GM12878 (cell line): ENCODE measurements around the gene FRMPD2. TPM values are rescaled to one million over a fixed set of nuclear protein-coding genes. Genes with fewer than 3 reads are reported as not detected.

Source experiments
- ATAC-seq: fragments of 200-7000 bp; cut with Tn5 transposase; 3 replicates; pipeline ENCODE4 v1.9.1; 2020; ENCODE audit warnings: mild to moderate bottlenecking, moderate library complexity
- BruUV-seq: library from RNA; stranded (reverse); fragments of 400-500 nt; replicated peaks from 2 replicates; lab custom pipeline; 2021; lab: Mats Ljungman, UMichigan
- CTCF ChIA-PET: fragments of 300-600 bp; sonication (Branson Sonifier 250); formaldehyde crosslinking; extraction: SDS; loops from one replicate; lab custom pipeline; 2021; ENCODE audit warnings: inconsistent platforms; lab: Yijun Ruan, JAX
- POLR2A ChIA-PET: fragments of 350-600 bp; formaldehyde crosslinking; extraction: SDS; loops from one replicate; lab custom pipeline; 2021; ENCODE audit warnings: inconsistent platforms; lab: Charles Lee
- RAD21 ChIA-PET: fragments of 300-600 bp; sonication (Branson Sonifier 250); formaldehyde crosslinking; loops from one replicate; lab custom pipeline; 2023; ENCODE audit warnings: antibody characterized with exemption; ENCODE audit not compliant: unreplicated experiment; lab: Charles Lee
- SMC1A ChIA-PET: fragments of 300-600 bp; sonication (Branson Sonifier 250); formaldehyde crosslinking; loops from one replicate; lab custom pipeline; 2023; ENCODE audit not compliant: unreplicated experiment, uncharacterized antibody; lab: Charles Lee
- DNase-seq: peaks from one replicate; pipeline ENCODE4 v3.0.0-alpha.2; 2011; ENCODE audit warnings: low read depth, low spot score
- FAIRE-seq: peaks from 3 replicates; lab custom pipeline; 2011; peaks lifted over from hg19 to GRCh38; lab: Jason Lieb, UNC
- H2AFZ ChIP-seq: 2 replicates; pipeline ENCODE4 v1.6.0; 2011; ENCODE audit warnings: low read depth, low read length, control low read depth; ENCODE audit not compliant: control insufficient read depth
- H3K27ac ChIP-seq: 2 replicates; pipeline ENCODE4 v1.5.1; 2011; ENCODE audit warnings: control low read depth; ENCODE audit not compliant: control insufficient read depth, insufficient read depth
- H3K27me3 ChIP-seq, 2 experiments: replicated peaks in 1 of 2; 2 replicates each; pipeline versions ENCODE4 v1.6.0 to v1.6.1; 2011; ENCODE audit warnings: low read length in 1 of 2; ENCODE audit not compliant: control insufficient read depth in 2 of 2, insufficient read depth in 2 of 2
- H3K36me3 ChIP-seq, 2 experiments: 2 replicates each; pipeline ENCODE4 v1.5.1; 2011; ENCODE audit warnings: low read length in 1 of 2; ENCODE audit not compliant: control insufficient read depth in 2 of 2, insufficient read depth in 2 of 2
- H3K4me1 ChIP-seq: 2 replicates; pipeline ENCODE4 v1.6.1; 2011; ENCODE audit warnings: mild to moderate bottlenecking, low read length, moderate library complexity, mixed read lengths; ENCODE audit not compliant: control insufficient read depth, insufficient read depth
- H3K4me2 ChIP-seq: 2 replicates; pipeline ENCODE4 v1.6.0; 2011; ENCODE audit warnings: control low read depth; ENCODE audit not compliant: control insufficient read depth, insufficient read depth
- H3K4me3 ChIP-seq: fragments of 200-600 bp; sonication (generic); 2 replicates; pipeline ENCODE4 v1.5.1; 2016
- H3K79me2 ChIP-seq: 2 replicates; pipeline ENCODE4 v1.6.0; 2011; ENCODE audit warnings: low read length; ENCODE audit not compliant: control insufficient read depth, insufficient read depth
- H3K9ac ChIP-seq: 2 replicates; pipeline ENCODE4 v1.8.0; 2011; ENCODE audit warnings: low read length, control low read depth, mixed read lengths; ENCODE audit not compliant: control insufficient read depth, insufficient read depth
- H3K9me3 ChIP-seq: replicated peaks from 3 replicates; pipeline ENCODE4 v1.5.1; 2011; ENCODE audit warnings: mild to moderate bottlenecking, low read length; ENCODE audit not compliant: control insufficient read depth, insufficient read depth
- H4K20me1 ChIP-seq: 2 replicates; pipeline ENCODE4 v1.6.0; 2011; ENCODE audit not compliant: control insufficient read depth, insufficient read depth
- ASH2L ChIP-seq: fragments of 300-600, 200-600 bp; sonication (generic); IDR thresholded peaks from 2 replicates; pipeline ENCODE4 v1.6.1; 2017; ENCODE audit warnings: low read depth, mild to moderate bottlenecking, borderline replicate concordance
- BCL11A ChIP-seq: IDR thresholded peaks from 2 replicates; pipeline ENCODE4 v1.6.1; 2011; ENCODE audit warnings: low read depth, low read length
- FOS ChIP-seq: IDR thresholded peaks from 3 replicates; pipeline ENCODE4 v1.6.1; 2011; ENCODE audit warnings: borderline replicate concordance; ENCODE audit not compliant: insufficient read length; ENCODE audit errors: extremely low read depth
- FOXK2 ChIP-seq: fragments of 450-650 bp; IDR thresholded peaks from 2 replicates; pipeline ENCODE4 v1.6.1; 2017; ENCODE audit warnings: mild to moderate bottlenecking, moderate library complexity
- GATAD2B ChIP-seq: fragments of 450-650 bp; conservative IDR thresholded peaks from 2 replicates; pipeline ENCODE4 v1.6.1; 2017; ENCODE audit warnings: low read depth, mild to moderate bottlenecking, moderate library complexity
- IRF4 ChIP-seq: IDR thresholded peaks from 2 replicates; pipeline ENCODE4 v1.6.1; 2011; ENCODE audit warnings: low read depth, low read length
- MEF2A ChIP-seq: IDR thresholded peaks from 2 replicates; pipeline ENCODE4 v1.6.1; 2011; ENCODE audit warnings: low read depth, mild to moderate bottlenecking, low read length, moderate library complexity; ENCODE audit not compliant: insufficient read depth
- NR2C1 ChIP-seq: fragments of 450-650 bp; IDR thresholded peaks from 2 replicates; pipeline ENCODE4 v1.6.1; 2017; ENCODE audit warnings: antibody characterized with exemption, mild to moderate bottlenecking, moderate library complexity
- SUPT20H ChIP-seq: IDR thresholded peaks from 2 replicates; pipeline ENCODE4 v1.6.1; 2011; ENCODE audit warnings: low read depth, mild to moderate bottlenecking, low read length, moderate library complexity, borderline replicate concordance; ENCODE audit not compliant: control insufficient read depth
- WGBS: methylation state at CpG from one replicate; pipeline ENCODE4 v1.1.6; 2016; ENCODE audit warnings: low lambda C conversion rate; ENCODE audit not compliant: insufficient replicate concordance, insufficient coverage; ENCODE audit errors: missing lambda C conversion rate; 5-methylcytosine and 5-hydroxymethylcytosine counted together
- in situ Hi-C: fragments of 300-500 bp; cut with MboI; formaldehyde crosslinking; loops from 9 replicates; pipeline ENCODE4 v1.14.3; 2018; ENCODE audit warnings: mixed read lengths
- intact Hi-C: fragments of 100-400 bp; cut with micrococcal nuclease; formaldehyde crosslinking; loops from one replicate; pipeline ENCODE4 v1.14.2; 2022; ENCODE audit not compliant: unreplicated experiment
- polyA plus RNA-seq, 11 experiments: library from polyadenylated mRNA; depleted of rRNA in 4 of 11; unstranded in 6 of 11; stranded (reverse) in 5 of 11; fragments of >200 nt; fragmentation: Nextera tagmentation in 4 of 11; fragmentation: Illumina TruSeq in 1 of 11; extraction: Ambion mirVana in 4 of 11; extraction: Trizol in 1 of 11; gene quantifications; 1 replicate in 1 of 11; 2 replicates in 10 of 11; pipeline versions ENCODE4 v1.2.1 to v1.2.3, GENCODE V29; 2011 to 2016; ENCODE audit warnings: inconsistent platforms in 2 of 11, missing spikeins in 2 of 11, low read depth in 1 of 11
- total RNA-seq, 4 experiments: library from RNA; depleted of rRNA in 3 of 4; stranded (reverse); fragments of >200 nt in 3 of 4; fragmentation: Illumina TruSeq in 1 of 4; extraction: Trizol in 1 of 4; gene quantifications; 2 replicates each; pipeline versions ENCODE4 v1.2.1 to v1.2.3, GENCODE V29; 2013 to 2021
- TF ChIP-seq, protein P1 (sequence below): fragments of 450-650 bp; IDR thresholded peaks from 2 replicates; pipeline ENCODE4 v1.6.1; 2018; ENCODE audit warnings: mild to moderate bottlenecking, low read depth, moderate library complexity; ENCODE audit not compliant: partially characterized antibody
- TF ChIP-seq, protein P2 (sequence below): IDR thresholded peaks from 2 replicates; pipeline ENCODE4 v1.6.1; 2012; ENCODE audit warnings: low read depth, low read length, improper control_type of control experiment
- TF ChIP-seq, protein P3 (sequence below): fragments of 450-650 bp; IDR thresholded peaks from 2 replicates; pipeline ENCODE4 v1.6.1; 2017; ENCODE audit warnings: mild to moderate bottlenecking, moderate library complexity
- TF ChIP-seq, protein P4 (sequence below): fragments of 450-650 bp; IDR thresholded peaks from 2 replicates; pipeline ENCODE4 v1.6.1; 2016; ENCODE audit warnings: mild to moderate bottlenecking

The FRMPD2 gene
- total and polyA plus RNA-seq, 10 of the 15 experiments (the other 5 are each of a cell fraction or from before 2014, with no cell fraction given), result 0.38 to 5.7 (median 1.4) TPM

DNA sequence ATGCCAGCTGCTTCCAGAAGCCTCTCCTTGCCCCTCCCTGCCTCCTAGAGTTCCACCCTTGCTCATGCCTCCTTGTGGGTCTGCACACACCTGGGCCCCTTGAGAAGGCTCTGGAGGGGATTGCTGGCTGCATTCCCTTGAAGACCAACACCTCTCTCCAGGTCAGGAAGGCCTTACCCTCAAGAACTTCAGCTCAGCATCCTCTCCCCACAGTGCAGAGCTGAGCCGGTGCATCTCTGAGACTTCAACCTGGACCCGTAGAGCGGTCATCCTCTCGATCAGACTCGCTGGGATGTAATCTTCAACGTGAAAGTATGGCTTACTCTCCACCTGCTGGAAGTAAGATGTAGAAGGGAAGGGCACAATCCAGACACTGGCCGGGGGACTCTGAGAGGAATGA lies 62.7 kb downstream of the FRMPD2 start (continued):
- no peak for TF ChIP-seq ASH2L
- TF ChIP-seq, all 136 proteins: peak for 0

DNA sequence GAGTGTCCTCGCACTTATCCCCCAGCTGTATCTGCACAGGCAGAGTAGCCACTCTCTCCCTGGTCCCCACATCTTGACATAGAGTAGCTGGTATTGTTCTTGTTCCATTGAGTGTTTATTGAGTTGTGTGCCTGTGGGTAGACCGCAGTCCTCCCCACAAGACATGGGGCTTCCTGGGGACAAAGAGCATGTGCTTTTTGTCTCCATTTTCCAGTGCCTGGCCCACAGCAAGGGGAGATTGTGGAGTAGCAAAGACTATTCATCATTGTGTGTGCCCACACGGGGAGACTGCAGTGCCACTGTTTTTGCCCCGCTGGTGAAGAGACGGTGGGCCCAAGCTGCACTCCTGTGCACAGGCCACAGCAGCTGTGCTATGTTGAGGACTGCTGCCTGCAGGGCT lies 63.5 kb downstream of the FRMPD2 start:
- Histone ChIP-seq H3K9ac (no peak overlapping the region), H3K4me3 (no peak overlapping the region), H3K4me2 (no peak overlapping the region), H4K20me1 (no peaks in the 10 kb centered on the region), H3K9me3 (peaks cover 3% of the 10 kb centered on the region; the same call in 1 of the 3 replicates), H3K79me2 (no peaks in the 10 kb centered on the region), H3K27ac (no peak overlapping the region), H3K27me3 (no peaks in the 10 kb centered on the region), H3K4me1 (peaks cover 4% of the 10 kb centered on the region; the same call in 1 of the 2 replicates), H2AFZ (no peak overlapping the region), H3K36me3 (no peaks in the 10 kb centered on the region)
- WGBS, result 67% methylated on average over 5 of the region's 5 CpGs
- BruUV-seq, result no TSS peak
- FAIRE-seq, result no peak
- CTCF ChIA-PET, result interaction anchor here (0.9 to 1.1 kb wide), 2 partner anchors 68 to 79 kb away, joined by 3 to 4 read pairs; no protein-coding TSS in a partner anchor
- no peak for ATAC-seq
- SMC1A ChIA-PET, result interaction anchor here (0.6 kb wide), 1 partner anchor 413 kb away, joined by 3 read pairs; no protein-coding TSS in a partner anchor
- no peak for DNase-seq
- in situ Hi-C loops, result loop anchor here (10.0 kb wide), 1 partner anchor 304 kb away; no protein-coding TSS in a partner anchor
- RAD21 ChIA-PET, result no interaction called here
- POLR2A ChIA-PET, result no interaction called here
- intact Hi-C loops, result no loop called here
- no peak for TF ChIP-seq FOS
- no peak for TF ChIP-seq GATAD2B
- TF ChIP-seq, protein P1, sequence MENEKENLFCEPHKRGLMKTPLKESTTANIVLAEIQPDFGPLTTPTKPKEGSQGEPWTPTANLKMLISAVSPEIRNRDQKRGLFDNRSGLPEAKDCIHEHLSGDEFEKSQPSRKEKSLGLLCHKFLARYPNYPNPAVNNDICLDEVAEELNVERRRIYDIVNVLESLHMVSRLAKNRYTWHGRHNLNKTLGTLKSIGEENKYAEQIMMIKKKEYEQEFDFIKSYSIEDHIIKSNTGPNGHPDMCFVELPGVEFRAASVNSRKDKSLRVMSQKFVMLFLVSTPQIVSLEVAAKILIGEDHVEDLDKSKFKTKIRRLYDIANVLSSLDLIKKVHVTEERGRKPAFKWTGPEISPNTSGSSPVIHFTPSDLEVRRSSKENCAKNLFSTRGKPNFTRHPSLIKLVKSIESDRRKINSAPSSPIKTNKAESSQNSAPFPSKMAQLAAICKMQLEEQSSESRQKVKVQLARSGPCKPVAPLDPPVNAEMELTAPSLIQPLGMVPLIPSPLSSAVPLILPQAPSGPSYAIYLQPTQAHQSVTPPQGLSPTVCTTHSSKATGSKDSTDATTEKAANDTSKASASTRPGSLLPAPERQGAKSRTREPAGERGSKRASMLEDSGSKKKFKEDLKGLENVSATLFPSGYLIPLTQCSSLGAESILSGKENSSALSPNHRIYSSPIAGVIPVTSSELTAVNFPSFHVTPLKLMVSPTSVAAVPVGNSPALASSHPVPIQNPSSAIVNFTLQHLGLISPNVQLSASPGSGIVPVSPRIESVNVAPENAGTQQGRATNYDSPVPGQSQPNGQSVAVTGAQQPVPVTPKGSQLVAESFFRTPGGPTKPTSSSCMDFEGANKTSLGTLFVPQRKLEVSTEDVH, result no peak
- no peak for TF ChIP-seq BCL11A
- TF ChIP-seq SUPT20H, result no peak
- TF ChIP-seq, protein P2, sequence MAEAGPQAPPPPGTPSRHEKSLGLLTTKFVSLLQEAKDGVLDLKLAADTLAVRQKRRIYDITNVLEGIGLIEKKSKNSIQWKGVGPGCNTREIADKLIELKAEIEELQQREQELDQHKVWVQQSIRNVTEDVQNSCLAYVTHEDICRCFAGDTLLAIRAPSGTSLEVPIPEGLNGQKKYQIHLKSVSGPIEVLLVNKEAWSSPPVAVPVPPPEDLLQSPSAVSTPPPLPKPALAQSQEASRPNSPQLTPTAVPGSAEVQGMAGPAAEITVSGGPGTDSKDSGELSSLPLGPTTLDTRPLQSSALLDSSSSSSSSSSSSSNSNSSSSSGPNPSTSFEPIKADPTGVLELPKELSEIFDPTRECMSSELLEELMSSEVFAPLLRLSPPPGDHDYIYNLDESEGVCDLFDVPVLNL, result no peak
- TF ChIP-seq FOXK2, result no peak
- no peak for TF ChIP-seq IRF4
- no peak for TF ChIP-seq NR2C1
- TF ChIP-seq, protein P3, sequence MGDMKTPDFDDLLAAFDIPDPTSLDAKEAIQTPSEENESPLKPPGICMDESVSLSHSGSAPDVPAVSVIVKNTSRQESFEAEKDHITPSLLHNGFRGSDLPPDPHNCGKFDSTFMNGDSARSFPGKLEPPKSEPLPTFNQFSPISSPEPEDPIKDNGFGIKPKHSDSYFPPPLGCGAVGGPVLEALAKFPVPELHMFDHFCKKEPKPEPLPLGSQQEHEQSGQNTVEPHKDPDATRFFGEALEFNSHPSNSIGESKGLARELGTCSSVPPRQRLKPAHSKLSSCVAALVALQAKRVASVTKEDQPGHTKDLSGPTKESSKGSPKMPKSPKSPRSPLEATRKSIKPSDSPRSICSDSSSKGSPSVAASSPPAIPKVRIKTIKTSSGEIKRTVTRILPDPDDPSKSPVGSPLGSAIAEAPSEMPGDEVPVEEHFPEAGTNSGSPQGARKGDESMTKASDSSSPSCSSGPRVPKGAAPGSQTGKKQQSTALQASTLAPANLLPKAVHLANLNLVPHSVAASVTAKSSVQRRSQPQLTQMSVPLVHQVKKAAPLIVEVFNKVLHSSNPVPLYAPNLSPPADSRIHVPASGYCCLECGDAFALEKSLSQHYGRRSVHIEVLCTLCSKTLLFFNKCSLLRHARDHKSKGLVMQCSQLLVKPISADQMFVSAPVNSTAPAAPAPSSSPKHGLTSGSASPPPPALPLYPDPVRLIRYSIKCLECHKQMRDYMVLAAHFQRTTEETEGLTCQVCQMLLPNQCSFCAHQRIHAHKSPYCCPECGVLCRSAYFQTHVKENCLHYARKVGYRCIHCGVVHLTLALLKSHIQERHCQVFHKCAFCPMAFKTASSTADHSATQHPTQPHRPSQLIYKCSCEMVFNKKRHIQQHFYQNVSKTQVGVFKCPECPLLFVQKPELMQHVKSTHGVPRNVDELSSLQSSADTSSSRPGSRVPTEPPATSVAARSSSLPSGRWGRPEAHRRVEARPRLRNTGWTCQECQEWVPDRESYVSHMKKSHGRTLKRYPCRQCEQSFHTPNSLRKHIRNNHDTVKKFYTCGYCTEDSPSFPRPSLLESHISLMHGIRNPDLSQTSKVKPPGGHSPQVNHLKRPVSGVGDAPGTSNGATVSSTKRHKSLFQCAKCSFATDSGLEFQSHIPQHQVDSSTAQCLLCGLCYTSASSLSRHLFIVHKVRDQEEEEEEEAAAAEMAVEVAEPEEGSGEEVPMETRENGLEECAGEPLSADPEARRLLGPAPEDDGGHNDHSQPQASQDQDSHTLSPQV, result no peak
- TF ChIP-seq, protein P4, sequence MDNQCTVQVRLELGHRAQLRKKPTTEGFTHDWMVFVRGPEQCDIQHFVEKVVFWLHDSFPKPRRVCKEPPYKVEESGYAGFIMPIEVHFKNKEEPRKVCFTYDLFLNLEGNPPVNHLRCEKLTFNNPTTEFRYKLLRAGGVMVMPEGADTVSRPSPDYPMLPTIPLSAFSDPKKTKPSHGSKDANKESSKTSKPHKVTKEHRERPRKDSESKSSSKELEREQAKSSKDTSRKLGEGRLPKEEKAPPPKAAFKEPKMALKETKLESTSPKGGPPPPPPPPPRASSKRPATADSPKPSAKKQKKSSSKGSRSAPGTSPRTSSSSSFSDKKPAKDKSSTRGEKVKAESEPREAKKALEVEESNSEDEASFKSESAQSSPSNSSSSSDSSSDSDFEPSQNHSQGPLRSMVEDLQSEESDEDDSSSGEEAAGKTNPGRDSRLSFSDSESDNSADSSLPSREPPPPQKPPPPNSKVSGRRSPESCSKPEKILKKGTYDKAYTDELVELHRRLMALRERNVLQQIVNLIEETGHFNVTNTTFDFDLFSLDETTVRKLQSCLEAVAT, result no peak
- TF ChIP-seq MEF2A, result no peak
